Stomach (tissue), 9 donors: ENCODE data around the gene PLEKHA5. TPM values are rescaled to one million over a fixed set of nuclear protein-coding genes. Genes with fewer than 3 reads are reported as not detected.
"Not testable (repeated sequence)": the region's sequence is repeated elsewhere in the genome, so short reads cannot be mapped to it uniquely, and the experiment has no call there.

Experiments
- DNase-seq, 2 donors: peaks; one replicate each; pipeline versions ENCODE4 v3.0.0 to v3.0.0-alpha.2; 2013 to 2019
- H3K27ac ChIP-seq, 5 donors: fragments of 200-600 bp in 4 of 5; sonication (generic) in 4 of 5; one replicate each; pipeline ENCODE4 v1.5.1; 2013 to 2019; ENCODE audit warnings: mild to moderate bottlenecking in 1 of 5, moderate library complexity in 1 of 5
- H3K27me3 ChIP-seq, 3 donors: fragments of 200-600 bp; sonication (generic); one replicate each; pipeline ENCODE4 v1.5.1; 2017 to 2019; ENCODE audit warnings: mixed run types in 1 of 3
- H3K36me3 ChIP-seq, 4 donors: fragments of 200-600 bp; sonication (generic); 1 replicate in 3 of 4; 2 replicates in 1 of 4; pipeline ENCODE4 v1.5.1; 2016 to 2019
- H3K4me1 ChIP-seq, 4 donors: fragments of 200-600 bp; sonication (generic); one replicate each; pipeline ENCODE4 v1.5.1; 2016 to 2019
- H3K4me3 ChIP-seq, 4 donors: fragments of 200-600 bp; sonication (generic) in 3 of 4; one replicate each; pipeline ENCODE4 v1.5.1; 2016 to 2019; ENCODE audit warnings: mild to moderate bottlenecking in 1 of 4
- H3K9me3 ChIP-seq, 4 donors: fragments of 200-600 bp; sonication (generic); one replicate each; pipeline ENCODE4 v1.5.1; 2016 to 2019
- CTCF ChIP-seq, 7 experiments: fragments of 450-650 bp in 4 of 7; fragments of 200-600 bp in 3 of 7; sonication (generic) in 3 of 7; IDR thresholded peaks; one replicate each; pipeline ENCODE4 v1.5.1; 2016 to 2019; ENCODE audit warnings: antibody characterized with exemption in 7 of 7, control low read depth in 2 of 7, mild to moderate bottlenecking in 1 of 7
- EP300 ChIP-seq: sonication (generic); formaldehyde crosslinking; IDR thresholded peaks from one replicate; pipeline ENCODE4 v1.6.1; 2017; ENCODE audit warnings: antibody characterized with exemption
- POLR2A ChIP-seq, 4 donors: fragments of 450-650 bp; IDR thresholded peaks; one replicate each; pipeline ENCODE4 v1.6.1; 2016; ENCODE audit warnings: antibody characterized with exemption in 4 of 4, control low read depth in 2 of 4, mild to moderate bottlenecking in 1 of 4, moderate library complexity in 1 of 4
- POLR2AphosphoS5 ChIP-seq, 3 donors: sonication (generic); formaldehyde crosslinking; IDR thresholded peaks; one replicate each; pipeline ENCODE4 v1.6.1; 2016; ENCODE audit warnings: antibody characterized with exemption in 3 of 3
- WGBS, 5 donors: extraction: QIAGEN DNeasy Blood & Tissue Kit in 3 of 5; methylation state at CpG; one replicate each; pipeline versions ENCODE4 v1.1.5 to v1.1.7; 2013 to 2018; 5-methylcytosine and 5-hydroxymethylcytosine counted together
- intact Hi-C: fragments of 100-400 bp; cut with DNase I; formaldehyde crosslinking; loops from one replicate; pipeline ENCODE4 v1.15.1; 2023; ENCODE audit warnings: low total_unique reads
- polyA plus RNA-seq, 3 donors: library from polyadenylated mRNA; stranded (reverse); fragments of 200-250 nt; gene quantifications; one replicate each; pipeline ENCODE4 v1.2.3, GENCODE V29; 2013
- total RNA-seq, 5 donors: library from RNA; depleted of rRNA; stranded (reverse); fragments of >200 nt; gene quantifications; one replicate each; pipeline versions ENCODE4 v1.1.0 to v1.2.3, GENCODE V29; 2014 to 2016
- donor health status: healthy with polysubstance abuse.
- donor health status: Bipolar disorder and iron deficiency.
- donor health status: healthy.

PLEKHA5 gene
- total and polyA plus RNA-seq, 8 donors, result 13.8 to 156 (median 36.6) TPM

DNA sequence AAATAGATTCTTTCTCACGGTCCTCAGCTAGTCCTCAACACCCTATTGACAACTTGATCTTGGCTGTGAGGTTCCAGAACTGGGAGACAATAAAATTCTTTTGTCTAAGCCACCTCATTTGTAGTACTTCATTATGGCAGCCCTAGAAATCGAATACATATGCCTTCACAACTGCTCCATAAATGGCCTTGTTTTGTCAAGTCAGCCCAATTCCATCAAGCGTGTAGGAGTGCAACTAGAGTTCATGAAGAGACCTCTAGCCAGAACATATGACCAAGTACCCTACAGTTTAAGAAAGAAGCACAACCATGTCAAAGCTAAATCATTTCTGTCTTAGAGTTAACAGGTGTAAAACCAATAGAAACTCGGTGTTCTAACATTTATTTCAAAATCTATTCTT, 45.0 kb upstream of the PLEKHA5 start:
- Histone ChIP-seq H3K27ac (no peak overlapping the region), H3K36me3 (no peaks in the 10 kb centered on the region), H3K9me3 (no peaks in the 10 kb centered on the region), H3K27me3 (no peaks in the 10 kb centered on the region), H3K4me1 (peaks cover 0 to 5% (median 0%) of the 10 kb centered on the region in 4 donors), H3K4me3 (no peak overlapping the region)
- 84 to 90% (median 89%) methylated on average over 4 of the region's 4 CpGs for WGBS, 5 donors
- intact Hi-C loops, result no loop called here
- TF ChIP-seq CTCF (IDR thresholded peaks at IDR 0.05) (no peak), EP300 (no peak), POLR2A (IDR thresholded peaks at IDR 0.05) (no peak), POLR2AphosphoS5 (IDR thresholded peaks at IDR 0.05) (no peak)
- no peak for DNase-seq

- intact Hi-C loops, result no loop called here
- DNase-seq, result no peak
- H3K27ac ChIP-seq, result no peak overlapping the region
- peaks cover 0 to 5% (median 0%) of the 10 kb centered on the region in 4 donors for H3K4me1 ChIP-seq
- H3K9me3 ChIP-seq, result no peaks in the 10 kb centered on the region
- H3K4me3 ChIP-seq, result no peak overlapping the region
- no peak for TF ChIP-seq EP300
- WGBS, 5 donors, result 78 to 95% (median 85%) methylated on average over 2 of the region's 2 CpGs
- no peaks in the 10 kb centered on the region for H3K27me3 ChIP-seq
- no peaks in the 10 kb centered on the region for H3K36me3 ChIP-seq
Measured at GRCh38 chr12:19085090-19085489, 44.4 kb upstream of the PLEKHA5 start.

- Histone ChIP-seq H3K27me3 (no peaks in the 10 kb centered on the region), H3K27ac (peak overlapping the region in 1 of 5 donors; percentile 16), H3K9me3 (no peaks in the 10 kb centered on the region), H3K4me3 (no peak overlapping the region), H3K36me3 (no peaks in the 10 kb centered on the region), H3K4me1 (peaks cover 0 to 5% (median 0%) of the 10 kb centered on the region in 4 donors)
- no peak for DNase-seq
- 87 to 96% (median 94%) methylated on average over 3 of the region's 3 CpGs for WGBS, 5 donors
- intact Hi-C loops, result no loop called here
- TF ChIP-seq POLR2AphosphoS5 (IDR thresholded peaks at IDR 0.05) (no peak), POLR2A (IDR thresholded peaks at IDR 0.05) (no peak), CTCF (IDR thresholded peaks at IDR 0.05) (no peak), EP300 (no peak)
Measured at GRCh38 chr12:19088606-19089005, 40.9 kb upstream of the PLEKHA5 start.

DNA sequence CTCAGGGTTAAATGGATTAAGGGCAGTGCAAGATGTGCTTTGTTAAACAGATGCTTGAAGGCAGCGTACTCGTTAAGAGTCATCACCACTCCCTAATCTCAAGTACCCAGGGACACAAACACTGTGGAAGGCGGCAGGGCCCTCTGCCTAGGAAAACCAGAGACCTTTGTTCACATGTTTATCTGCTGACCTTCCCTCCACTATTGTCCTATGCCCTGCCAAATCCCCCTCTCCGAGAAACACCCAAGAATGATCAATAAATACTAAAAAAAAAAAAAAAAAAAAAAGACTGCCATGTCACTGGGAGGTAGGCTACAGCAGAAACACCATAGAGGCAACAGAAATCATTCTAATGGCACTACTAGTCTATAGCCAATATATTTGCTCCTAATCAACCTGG, 37.1 kb upstream of the PLEKHA5 start:
- H3K27ac ChIP-seq, intact Hi-C loops, H3K27me3 ChIP-seq, H3K9me3 ChIP-seq, H3K4me3 ChIP-seq, H3K36me3 ChIP-seq, DNase-seq: not testable (repeated sequence)
- 59 to 86% (median 81%) methylated on average over 3 to 4 of the region's 4 CpGs for WGBS, 5 donors
- H3K4me1 ChIP-seq, result peaks cover 0 to 12% (median 7%) of the 10 kb centered on the region in 4 donors

DNA sequence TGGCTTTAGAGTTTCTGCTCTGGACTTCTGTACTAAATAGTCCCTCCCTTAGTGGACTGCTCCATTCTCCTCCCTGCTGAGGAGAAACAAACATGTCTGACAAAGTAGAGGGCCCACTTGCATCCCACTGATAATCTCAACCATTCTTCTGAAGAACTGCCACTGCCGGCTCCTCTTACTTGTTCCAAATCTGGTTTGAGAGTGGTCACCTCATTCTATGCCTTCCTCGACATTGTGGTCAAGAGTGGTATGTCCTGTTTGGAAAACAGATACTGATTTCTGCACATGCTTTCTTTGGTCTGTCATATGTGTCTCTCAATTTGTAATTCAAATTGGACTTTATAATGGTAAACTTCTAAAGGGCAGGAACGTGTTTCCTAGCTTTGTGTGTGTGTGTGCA, 36.3 kb upstream of the PLEKHA5 start:
- intact Hi-C loops, result no loop called here
- H3K27me3 ChIP-seq, result no peaks in the 10 kb centered on the region
- no peak for TF ChIP-seq EP300
- no peak for TF ChIP-seq POLR2AphosphoS5 (IDR thresholded peaks at IDR 0.05)
- TF ChIP-seq POLR2A (IDR thresholded peaks at IDR 0.05), result no peak
- no peak for TF ChIP-seq CTCF (IDR thresholded peaks at IDR 0.05)
- no peak overlapping the region for H3K27ac ChIP-seq
- no peaks in the 10 kb centered on the region for H3K9me3 ChIP-seq
- peaks cover 0 to 13% (median 7%) of the 10 kb centered on the region in 4 donors for H3K4me1 ChIP-seq
- no peak overlapping the region for H3K4me3 ChIP-seq
- H3K36me3 ChIP-seq, result no peaks in the 10 kb centered on the region
- no peak for DNase-seq
- 78 to 85% (median 82%) methylated on average over 3 of the region's 3 CpGs for WGBS, 5 donors
